HG03135 (cell line): ENCODE data around the gene MAPRE3.

Experiments used
- ATAC-seq: cut with Tn5 transposase; IDR thresholded peaks from one replicate; pipeline ENCODE4 v1.9.1; 2021; ENCODE audit warnings: mild to moderate bottlenecking, moderate library complexity; ENCODE audit not compliant: unreplicated experiment

The MAPRE3 gene

DNA sequence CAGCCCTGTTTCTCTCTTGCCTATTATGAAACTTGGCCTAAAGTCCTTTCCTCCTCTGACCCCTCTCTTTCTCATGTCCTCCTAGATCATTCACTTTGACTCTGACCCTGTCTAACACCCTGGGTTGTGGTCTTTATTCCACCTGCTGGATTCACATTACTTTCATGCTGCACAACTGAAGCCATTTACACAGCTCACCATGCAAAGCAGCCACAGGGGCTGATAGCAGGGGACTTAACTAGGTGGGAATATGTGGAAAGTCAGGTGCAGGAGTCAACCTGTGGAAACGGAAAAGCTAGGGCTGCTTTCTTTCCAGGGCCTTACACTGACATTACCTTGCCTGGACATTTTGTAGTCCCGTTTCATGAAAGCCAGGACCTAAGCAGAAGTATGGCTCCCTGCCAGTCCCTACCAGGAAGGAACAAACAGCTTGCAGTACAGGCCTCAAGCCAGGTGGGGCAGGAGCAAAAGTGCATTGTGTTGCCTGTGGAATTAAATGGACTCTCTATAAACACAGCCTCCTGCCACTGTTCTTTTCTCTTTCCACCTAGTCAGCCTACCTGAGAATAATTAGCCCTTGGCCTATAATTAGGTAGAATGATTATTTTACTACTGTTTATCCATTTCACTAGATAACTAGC is 11.8 kb downstream of the MAPRE3 start:
- ATAC-seq, result no peak

DNA sequence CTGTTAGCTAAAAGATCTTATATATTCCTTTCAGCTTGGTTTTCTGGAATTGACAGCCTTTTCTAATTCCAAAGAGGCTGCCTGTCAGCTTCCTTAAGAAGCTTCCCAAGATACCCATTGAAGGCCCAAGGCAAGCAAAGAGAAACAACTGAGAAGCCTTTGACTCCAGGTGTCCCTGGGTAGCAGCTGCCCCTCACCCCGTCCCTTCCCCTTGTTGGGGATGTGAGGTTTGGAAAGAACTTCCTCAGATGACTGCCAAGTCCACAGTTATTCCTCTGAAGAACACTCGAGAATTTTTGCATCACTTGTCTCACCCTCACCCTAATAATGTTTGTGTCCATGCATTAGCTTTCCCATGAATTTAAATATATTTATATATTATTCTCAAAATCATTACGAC is 13.3 kb downstream of the MAPRE3 start:
- no peak for ATAC-seq

DNA sequence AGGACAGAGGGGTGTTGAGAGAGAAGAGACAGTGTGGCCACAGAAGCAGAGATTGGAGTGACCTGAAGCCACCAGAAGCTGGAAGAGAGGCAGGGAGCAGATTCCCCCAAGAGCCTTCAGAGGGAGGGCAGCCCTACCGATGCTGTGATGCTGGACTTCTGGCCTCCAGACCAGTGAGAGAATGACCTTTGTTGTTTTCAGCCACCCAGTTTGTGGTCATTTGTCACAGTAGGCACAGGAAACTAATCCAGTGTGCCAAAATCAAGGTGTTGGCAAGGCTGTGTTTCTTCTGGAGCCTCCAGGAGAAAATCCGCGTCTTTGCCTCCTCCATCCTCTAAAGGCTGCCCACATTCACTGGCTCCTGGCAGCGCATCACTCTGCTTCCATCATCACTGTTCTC is 15.4 kb downstream of the MAPRE3 start:
- ATAC-seq, result no peak

DNA sequence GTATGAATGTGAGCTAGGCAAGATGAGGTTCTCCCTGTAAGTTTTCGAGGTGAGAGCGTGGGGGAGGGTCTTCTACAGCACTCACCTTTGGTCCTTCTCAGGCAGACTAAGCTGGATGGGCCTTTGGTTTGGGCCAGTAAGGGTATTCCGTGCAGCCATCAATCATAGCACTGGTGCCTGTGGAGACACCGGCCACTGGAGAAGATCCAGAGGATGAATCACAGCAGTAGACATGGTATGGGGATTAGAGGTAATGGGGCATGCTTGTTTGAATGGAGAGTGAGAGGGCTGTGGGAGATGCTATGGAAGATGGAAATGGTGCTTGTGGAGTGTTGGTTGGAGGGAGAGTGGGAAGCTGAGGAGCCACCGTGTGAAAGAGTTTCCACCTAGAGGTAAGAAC is 16.1 kb downstream of the MAPRE3 start:
- no peak for ATAC-seq

DNA sequence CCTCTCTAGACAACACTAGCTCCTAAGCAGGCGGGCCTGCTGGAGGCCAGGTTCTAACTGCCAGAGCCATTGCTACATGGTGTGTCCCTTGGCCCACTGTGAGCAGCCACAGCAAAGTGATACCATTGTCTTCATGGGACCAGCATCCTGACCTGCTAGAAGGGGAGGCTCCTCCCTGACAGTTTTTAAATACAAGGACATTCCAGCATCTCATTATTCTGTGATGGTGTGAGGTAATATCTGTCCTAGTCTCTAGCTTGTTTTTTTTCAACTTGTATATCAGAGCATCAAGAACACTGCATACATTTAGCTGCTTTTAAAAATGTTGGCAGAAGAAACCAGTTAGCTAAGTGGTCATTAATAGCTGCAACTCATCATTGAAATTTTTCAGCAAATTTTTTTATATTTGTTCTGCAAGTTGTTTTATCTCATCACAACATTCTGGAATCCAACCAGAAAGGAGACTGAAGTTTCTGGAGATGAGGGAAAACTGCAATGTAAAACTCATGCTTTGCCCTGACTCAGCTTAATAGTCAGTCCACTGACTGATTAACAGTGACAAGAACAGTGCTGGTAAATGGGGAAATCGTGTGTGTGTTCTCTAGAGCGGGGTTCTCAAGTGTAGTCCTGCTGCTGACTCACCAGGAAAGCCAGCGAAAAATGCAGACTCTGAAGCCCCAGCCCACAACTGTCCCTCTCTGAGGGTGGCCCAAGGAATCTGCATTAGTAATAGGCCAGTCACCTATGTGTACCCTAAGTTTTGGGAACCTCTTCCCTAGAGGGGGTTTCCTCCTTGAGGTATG is 17.8 kb downstream of the MAPRE3 start:
- ATAC-seq, result no peak

DNA sequence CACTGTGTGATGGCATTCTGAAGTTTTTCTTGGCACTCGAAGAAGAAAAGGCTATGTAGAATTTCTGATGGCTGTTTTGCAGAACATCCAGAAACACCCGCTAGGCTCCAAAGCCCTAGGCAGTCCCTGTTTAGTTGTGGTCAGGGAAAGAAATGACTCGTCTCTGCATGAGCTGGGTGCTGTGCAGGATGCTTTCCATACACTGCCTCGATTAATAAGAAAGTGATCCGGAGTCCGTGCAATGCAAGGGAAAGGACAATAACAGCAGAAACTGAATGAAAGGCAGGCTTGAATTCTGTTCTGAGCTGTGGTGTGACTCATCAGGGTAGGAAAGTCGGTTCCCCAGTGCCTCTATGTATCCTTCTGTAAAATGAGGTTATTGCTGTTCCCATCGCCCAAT is 18.7 kb downstream of the MAPRE3 start:
- no peak for ATAC-seq

DNA sequence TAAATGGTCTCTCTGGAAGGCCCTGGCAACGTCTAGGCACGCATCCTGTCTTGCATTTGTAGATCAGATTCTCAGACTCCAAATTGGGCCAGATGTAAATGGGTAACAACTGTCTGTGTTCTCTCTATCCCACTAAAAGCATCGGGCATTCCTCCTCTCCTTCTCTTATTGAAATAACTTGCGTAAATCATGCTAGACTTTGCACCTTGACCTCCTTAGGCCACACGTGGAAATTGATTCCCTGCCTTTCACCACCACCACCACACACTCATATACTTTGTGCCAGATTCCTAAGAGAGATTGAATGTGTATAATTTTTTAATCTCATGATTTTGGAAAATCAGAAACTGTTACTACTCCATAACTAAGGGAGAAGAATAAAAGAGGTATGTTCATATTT is 21.3 kb downstream of the MAPRE3 start:
- ATAC-seq, result no peak

DNA sequence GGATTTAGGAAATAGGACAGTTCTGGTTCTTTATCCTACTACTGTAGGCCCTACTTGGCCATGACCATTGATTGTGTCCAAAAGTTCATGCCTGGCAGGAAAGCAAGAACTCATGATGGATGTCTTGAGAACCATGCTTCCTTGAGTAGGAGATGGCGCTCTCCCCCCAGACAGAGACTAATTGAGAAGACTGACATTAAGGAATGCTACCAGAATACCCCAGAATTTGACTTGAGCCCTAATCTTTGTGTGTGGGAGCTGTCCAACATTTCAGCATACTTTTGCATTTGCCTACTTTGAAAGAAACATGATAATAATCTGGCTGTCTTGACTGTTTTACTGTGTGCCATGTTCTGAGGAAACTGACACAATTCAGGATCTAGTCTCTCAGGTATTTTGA is 23.3 kb downstream of the MAPRE3 start:
- ATAC-seq, result no peak

DNA sequence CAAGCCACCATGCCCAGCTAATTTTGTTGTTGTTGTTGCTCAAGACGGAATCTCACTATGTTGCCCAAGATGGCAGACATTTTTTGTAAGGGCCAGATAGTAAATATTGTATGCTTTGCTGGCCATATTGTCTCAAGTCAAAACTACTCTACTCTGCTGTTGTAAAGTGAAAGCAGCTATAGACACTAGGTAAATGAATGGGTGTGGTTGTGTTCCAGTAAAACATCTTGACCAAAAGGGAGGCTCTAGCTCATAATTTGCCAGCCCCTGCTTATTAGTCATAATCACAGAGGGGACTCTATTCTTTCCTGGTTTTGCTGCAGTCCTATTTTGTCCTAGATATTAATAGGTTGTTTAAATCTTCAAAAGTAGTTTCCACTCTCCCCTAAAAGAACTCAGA is 24.5 kb downstream of the MAPRE3 start:
- ATAC-seq, result no peak

DNA sequence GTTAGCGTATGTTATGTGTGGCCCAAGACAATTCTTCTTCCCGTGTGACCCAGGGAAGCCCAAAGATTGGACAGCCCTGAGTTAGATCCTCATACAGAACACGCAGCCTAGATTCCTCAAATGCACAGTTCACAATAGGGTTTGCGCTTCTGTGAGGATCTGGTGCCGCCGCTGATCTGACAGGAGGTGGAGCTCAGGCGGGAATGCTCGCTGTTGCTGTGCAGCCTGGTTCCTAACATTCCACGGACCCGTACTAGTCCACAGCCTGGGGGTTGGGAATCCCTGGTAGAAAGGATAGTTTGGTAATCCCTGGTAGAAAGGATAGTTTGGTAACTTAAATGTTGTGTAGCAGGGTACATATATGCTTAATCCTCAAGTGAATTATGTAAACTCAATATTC is 27.0 kb downstream of the MAPRE3 start:
- no peak for ATAC-seq

DNA sequence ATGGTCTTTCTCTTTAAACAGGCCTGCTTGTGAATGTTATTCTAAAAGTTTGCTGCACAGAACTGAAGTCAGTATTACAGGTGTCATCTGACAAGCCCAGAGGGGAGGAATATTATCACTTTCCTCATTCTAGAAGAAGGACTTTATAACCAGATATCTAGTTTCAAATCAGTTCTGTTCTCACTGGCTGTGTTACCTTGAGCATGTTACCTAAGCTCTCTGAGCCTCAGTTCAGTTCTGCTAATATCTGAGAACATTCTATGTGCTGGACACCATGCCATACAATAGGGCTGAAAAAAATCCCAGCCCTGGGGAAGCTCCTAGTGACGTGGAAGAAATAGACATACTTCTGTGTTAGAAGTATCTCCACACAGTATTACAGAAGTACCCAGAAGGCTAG is 27.9 kb downstream of the MAPRE3 start:
- no peak for ATAC-seq

DNA sequence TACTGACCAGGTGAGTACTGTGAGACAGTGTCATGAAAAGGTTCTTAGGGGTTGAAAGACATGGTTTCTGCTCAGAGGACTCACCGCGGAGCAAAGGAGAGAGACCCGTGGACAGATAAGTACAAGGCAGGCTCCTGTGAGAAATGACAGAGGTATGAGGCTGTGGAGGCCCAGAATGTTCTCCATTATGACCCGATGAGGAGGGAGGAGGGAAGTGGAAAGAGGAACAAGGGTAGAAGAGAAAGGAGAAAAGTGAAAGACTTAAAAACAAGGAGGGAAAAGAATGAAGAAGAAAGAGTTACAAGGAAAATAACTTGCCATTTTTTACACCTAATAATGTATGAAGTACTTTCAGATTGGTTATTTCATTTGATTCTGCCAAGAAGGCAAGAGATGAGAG is 29.8 kb downstream of the MAPRE3 start:
- no peak for ATAC-seq

DNA sequence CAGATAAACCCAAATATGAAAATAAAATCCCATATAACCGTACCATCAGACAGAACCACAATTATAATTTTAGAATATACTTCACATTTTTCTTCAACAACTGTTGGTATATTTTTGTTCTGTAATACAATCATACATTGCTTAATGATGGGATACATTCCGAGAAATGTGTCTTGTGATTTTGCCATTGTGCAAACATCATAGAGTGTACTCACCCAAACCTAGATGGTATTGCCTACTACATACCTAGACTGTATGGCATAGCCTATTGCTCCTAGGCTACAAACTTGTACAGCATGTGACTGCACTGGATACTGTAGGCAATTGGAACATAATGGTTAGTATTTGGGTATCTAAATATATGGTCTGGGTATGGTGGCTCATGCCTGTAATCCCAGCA is 30.6 kb downstream of the MAPRE3 start:
- ATAC-seq, result no peak

DNA sequence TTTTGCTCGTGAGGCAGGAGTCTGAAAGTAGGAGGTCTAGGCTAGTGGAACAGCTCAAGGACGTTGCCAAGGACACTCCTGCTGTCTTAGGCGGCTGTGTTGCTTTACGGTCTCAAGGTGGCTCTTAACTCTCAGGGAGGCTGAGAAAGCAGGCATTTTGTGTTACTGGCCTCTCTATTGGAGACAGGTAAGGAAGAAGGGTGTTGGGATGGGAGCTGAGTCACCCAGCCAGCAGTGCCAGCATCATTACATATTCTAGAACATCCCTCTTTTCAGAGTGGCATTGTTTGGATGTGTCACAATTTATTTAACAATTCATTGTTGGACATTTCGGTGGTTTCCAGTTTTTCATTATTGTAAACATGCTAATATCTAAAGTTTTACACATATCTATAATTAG is 31.5 kb downstream of the MAPRE3 start:
- ATAC-seq, result no peak

DNA sequence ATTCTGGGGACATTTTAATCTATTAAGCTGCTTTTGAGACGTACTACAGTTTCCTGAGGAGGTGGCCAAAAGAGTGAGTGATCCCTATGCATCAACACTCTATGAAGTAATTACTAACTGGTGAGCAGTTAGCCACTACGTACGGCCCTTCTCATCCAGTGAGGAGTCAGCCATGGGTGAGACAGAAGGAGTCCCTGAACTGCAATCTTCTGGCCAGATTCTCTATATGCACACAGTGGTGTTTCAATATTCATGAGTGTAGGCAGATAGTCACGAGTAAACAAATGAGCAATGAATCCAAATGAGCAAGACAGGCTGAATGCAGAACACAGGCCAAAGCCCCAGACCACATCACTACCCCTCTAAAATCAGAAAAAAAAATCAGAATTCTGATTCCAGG is 32.6 kb downstream of the MAPRE3 start:
- no peak for ATAC-seq

DNA sequence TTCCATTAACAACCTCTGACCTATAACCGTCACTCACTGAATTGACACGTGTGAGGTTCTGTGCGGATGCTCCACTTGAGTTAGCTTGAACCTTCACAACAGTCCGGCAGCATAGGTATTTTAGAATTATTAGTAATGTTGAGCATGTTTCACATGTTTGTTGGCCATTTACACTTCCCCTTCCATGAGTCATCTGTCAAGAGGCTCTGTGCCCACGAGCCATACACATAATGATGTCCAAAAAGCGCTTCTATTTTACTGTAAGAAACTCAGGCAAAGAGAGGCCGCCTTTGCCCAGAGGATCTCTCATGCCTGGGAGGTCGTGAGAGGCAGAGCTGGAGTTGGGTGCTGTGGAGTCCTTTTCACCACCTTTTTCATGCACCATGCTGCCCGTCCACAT is 33.4 kb downstream of the MAPRE3 start:
- no peak for ATAC-seq

DNA sequence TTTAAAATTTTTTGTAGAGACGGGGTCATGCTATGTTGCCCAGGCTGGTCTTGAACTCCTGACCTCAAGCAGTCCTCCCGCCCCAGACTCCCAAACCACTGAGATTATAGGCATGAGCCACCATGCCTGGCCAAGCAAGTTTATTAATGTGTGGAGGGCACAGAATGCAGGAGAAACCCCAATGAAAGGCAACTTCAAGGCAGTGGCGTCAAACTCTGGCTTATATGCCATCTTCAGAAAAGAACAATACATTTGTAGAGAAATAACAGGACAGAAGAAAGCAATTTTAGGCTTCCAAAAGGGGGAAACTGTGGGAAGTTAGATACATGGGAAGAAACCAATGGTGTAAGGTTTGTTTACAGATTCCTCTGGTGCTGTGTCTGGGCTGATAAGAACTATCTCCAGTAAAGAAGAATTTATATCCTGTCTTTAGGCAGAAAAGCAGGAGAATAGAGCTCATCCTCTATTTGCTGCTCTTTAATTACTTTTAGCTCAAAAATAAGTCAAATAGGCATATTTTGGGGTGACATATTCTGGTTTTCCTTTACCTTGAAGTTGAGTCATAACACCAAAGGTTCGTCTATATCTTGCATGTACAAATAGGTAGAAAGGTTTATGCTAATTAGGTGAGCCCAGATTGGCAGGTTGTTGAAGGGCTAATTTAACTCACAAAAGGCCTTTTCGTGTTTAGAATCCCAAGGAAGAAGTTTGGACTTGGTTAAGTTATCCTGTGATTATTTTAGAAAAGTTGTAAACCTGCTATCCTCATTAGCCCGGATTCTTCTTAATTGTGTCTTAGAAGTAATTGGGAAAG is 36.4 kb downstream of the MAPRE3 start:
- ATAC-seq, result no peak

DNA sequence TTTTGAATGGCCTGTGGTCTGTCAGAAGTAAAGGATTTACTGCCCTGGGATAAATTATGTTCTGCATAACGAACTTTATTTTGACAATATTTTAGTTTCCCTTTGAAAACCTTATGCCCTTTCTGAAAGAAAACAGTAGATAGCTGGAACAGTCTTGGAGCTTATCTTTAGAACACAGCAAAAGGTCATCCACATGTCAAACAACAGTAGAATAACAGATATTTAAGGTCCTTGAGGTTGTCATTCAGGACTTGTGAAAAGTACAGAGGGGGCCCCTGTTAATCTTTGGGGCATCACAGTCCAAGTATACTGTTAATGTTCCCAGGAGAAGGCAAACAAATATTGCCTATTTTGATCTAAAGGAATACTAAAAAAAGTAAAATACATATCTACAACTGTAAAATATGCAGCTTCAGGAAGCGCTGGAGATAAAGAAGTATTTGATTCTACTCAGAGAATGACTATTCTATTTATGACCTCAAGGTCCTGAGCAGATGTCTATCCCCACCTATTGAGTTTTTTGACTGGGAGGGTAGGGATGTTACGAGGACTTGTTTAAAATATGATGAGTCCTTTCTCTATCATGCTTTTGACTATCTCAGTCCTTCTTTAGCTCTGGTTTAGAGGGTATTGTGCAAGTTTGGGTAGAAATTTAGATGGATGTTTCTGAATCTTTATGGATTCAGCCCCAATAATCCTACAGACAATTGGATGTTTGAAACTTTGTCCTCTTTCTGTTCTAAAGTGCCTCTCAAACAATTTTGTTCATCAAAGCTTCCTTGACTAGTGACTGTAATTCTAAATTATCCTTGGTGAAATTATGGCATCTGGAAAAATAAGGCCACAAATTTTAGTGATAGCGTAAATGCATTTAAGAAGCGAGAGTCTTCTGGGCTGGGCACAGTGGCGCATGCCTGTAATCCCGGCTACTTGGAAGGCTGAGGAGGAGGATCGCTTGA is 37.3 kb downstream of the MAPRE3 start:
- ATAC-seq, result no peak

DNA sequence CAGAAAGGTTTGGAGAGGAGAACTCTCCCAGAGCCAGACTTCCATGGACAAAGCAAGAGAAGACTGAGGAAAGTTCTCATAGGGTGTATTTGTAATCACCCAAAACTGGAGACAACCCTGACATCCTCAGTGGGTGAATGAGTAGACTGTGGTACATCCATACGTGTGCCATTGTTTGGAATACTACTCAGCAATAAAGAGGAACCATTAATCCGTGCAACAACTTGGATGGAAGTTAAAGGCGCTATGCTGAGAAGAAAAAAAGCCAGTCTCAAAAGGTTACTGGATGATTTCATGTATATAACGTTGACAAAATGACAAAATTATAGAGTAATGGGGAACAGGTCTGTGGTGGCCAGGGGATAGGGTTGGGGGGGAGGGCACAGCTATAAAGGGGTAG is 38.2 kb downstream of the MAPRE3 start:
- ATAC-seq, result no peak

DNA sequence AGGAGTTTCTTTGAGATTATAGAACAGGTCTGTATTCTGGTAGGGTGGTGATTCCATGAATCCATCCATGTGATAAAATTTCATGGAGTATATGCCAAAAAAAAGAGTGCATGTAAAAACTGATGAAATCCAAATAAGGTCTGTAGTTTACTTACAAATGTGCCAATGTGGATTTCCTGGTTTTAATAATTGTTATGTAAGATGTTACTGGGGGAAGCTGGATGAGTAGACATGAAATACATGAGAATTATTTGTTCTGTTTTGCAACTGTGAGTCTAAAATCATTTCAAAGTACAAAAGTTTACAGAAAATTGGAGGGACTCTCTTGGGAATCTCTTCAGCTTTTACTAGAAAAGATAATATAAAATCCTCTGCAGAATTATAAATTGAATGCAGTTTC is 38.6 kb downstream of the MAPRE3 start:
- ATAC-seq, result no peak

DNA sequence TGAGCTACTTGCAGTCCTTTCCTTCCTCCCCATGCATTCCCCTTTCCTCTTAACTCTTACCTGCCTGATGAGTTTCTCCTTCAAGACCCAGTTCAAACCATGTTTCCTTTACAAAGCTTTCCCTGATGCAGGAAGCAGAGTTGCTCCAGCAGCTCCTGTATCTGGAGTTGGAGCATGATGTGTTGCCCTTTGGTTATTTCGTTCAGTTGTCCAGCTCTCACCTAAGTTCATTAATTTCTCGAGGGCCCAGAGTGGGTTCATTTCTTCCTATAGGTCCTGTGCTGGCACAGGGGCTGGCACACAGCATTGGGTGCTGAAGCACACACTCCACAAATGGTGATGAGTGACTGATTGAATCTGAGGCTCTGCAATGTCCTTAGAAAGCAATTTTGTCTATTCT is 39.3 kb downstream of the MAPRE3 start:
- no peak for ATAC-seq
